Prostate gland (tissue), 2 donors: Measurements from ENCODE around the gene DMAC2L. TPM values are rescaled to one million over a fixed set of nuclear protein-coding genes. Genes with fewer than 3 reads are reported as not detected.

Experiments
- DNase-seq: peaks from one replicate; pipeline ENCODE4 v3.0.0-alpha.2; 2019; ENCODE audit warnings: low spot score
- H3K27ac ChIP-seq, 2 donors: fragments of 200-600 bp; sonication (generic); 2 replicates each; pipeline ENCODE4 v1.5.1; 2017 to 2019
- H3K27me3 ChIP-seq: fragments of 200-600 bp; sonication (generic); replicated peaks from 2 replicates; pipeline ENCODE4 v1.5.1; 2019; ENCODE audit not compliant: insufficient read depth
- H3K36me3 ChIP-seq, 2 donors: fragments of 200-600 bp; sonication (generic); 1 replicate in 1 of 2; 2 replicates in 1 of 2; pipeline versions ENCODE4 v1.5.1 to v1.8.1; 2017 to 2019
- H3K4me1 ChIP-seq: fragments of 200-600 bp; sonication (generic); replicated peaks from 2 replicates; pipeline ENCODE4 v1.5.1; 2019
- H3K4me3 ChIP-seq, 2 donors: fragments of 200-600 bp; sonication (generic); 2 replicates each; pipeline ENCODE4 v1.5.1; 2017 to 2019
- H3K9me3 ChIP-seq: fragments of 200-600 bp; sonication (generic); 2 replicates; pipeline ENCODE4 v1.5.1; 2017
- CTCF ChIP-seq, 4 experiments: fragments of 200-600 bp in 2 of 4; fragments of 450-650 bp in 2 of 4; sonication (generic) in 2 of 4; IDR thresholded peaks; 1 replicate in 3 of 4; 2 replicates in 1 of 4; pipeline ENCODE4 v1.5.1; 2016 to 2019; ENCODE audit warnings: antibody characterized with exemption in 4 of 4, mild to moderate bottlenecking in 2 of 4, moderate library complexity in 2 of 4
- POLR2A ChIP-seq: fragments of 450-650 bp; IDR thresholded peaks from one replicate; pipeline ENCODE4 v1.6.1; 2016; ENCODE audit warnings: antibody characterized with exemption, mild to moderate bottlenecking
- POLR2AphosphoS5 ChIP-seq: sonication (generic); formaldehyde crosslinking; IDR thresholded peaks from one replicate; pipeline ENCODE4 v1.6.1; 2017; ENCODE audit warnings: antibody characterized with exemption
- WGBS: methylation state at CpG from one replicate; pipeline ENCODE4 v1.1.5; 2018; 5-methylcytosine and 5-hydroxymethylcytosine counted together
- intact Hi-C: fragments of 100-400 bp; cut with DNase I; formaldehyde crosslinking; loops from one replicate; pipeline ENCODE4 v1.14.2; 2022
- total RNA-seq, 2 donors: library from RNA; depleted of rRNA; stranded (reverse); fragments of >200 nt; gene quantifications; one replicate each; pipeline ENCODE4 v1.1.0, GENCODE V29; 2016

The DMAC2L gene
- total RNA-seq, 2 donors from 2014 or later, result 6.9 to 24.5 TPM

- intact Hi-C loops, result no loop called here
- WGBS, result 90% methylated on average over 6 of the region's 6 CpGs
- H3K9me3 ChIP-seq, result no peaks in the 10 kb centered on the region
Measured at GRCh38 chr14:50270932-50271331, 41.2 kb upstream of the DMAC2L start.

DNA sequence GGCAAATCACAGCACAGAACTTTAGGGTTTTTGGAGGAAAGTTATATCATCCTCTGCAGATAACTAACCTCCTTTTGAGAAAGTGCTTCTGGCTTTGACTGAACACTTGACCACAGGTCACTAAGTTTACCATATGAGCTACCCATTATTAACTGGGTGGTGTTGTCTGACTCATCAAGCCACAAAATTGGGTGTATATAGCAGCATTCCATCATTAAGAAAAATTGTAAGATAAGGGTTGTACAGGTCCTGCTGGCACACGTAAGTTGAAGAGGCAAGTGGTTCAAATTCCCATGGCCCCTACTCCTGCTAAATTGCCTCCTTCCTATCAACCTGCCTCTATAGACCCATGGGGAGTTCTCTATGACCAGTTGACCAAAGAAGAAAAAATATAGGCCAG, 39.6 kb upstream of the DMAC2L start:
- no peak for DNase-seq
- H3K4me3 ChIP-seq, result no peak overlapping the region
- no peak for TF ChIP-seq POLR2A
- no peak for TF ChIP-seq CTCF (IDR thresholded peaks at IDR 0.05)
- TF ChIP-seq POLR2AphosphoS5, result no peak
- H3K27ac ChIP-seq, result no peak overlapping the region
- intact Hi-C loops, result no loop called here
- no peaks in the 10 kb centered on the region for H3K27me3 ChIP-seq
- no peaks in the 10 kb centered on the region for H3K36me3 ChIP-seq
- 96% methylated on average over 1 of the region's 1 CpG for WGBS
- no peaks in the 10 kb centered on the region for H3K9me3 ChIP-seq
- H3K4me1 ChIP-seq, result no peaks in the 10 kb centered on the region

More at GRCh38 chr14:50270932-50271331, 41.2 kb upstream of the DMAC2L start:
- Histone ChIP-seq H3K27me3 (no peaks in the 10 kb centered on the region), H3K27ac (no peak overlapping the region), H3K4me1 (no peaks in the 10 kb centered on the region), H3K4me3 (no peak overlapping the region), H3K36me3 (no peaks in the 10 kb centered on the region)
- no peak for DNase-seq
- TF ChIP-seq CTCF (IDR thresholded peaks at IDR 0.05) (no peak), POLR2A (no peak), POLR2AphosphoS5 (no peak)

DNA sequence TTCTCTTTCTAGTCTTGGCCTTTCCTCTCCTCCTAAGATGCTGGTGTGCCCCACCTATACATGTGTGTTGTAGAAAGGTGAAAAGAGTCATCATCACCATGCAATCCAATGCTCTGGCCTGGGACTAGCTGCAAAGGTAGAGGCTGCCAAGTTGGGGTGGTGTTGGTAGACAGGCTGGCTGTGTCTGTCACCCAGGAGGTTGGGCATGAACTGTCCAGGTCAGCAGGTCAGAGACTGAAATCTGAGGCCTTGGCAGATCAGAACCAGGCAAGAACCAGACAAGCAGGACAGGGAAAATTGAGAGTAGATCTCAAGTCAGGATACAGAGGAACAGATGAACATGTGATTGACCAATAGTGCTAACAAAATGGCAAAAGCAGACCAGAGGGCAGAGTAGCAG, 26.3 kb upstream of the DMAC2L start:
- no peak overlapping the region for H3K4me3 ChIP-seq
- intact Hi-C loops, result no loop called here
- H3K27me3 ChIP-seq, result no peaks in the 10 kb centered on the region
- TF ChIP-seq POLR2AphosphoS5, result no peak
- no peak for TF ChIP-seq POLR2A
- no peak for TF ChIP-seq CTCF (IDR thresholded peaks at IDR 0.05)
- no peak overlapping the region for H3K27ac ChIP-seq
- no peak for DNase-seq
- H3K4me1 ChIP-seq, result no peaks in the 10 kb centered on the region
- no peaks in the 10 kb centered on the region for H3K9me3 ChIP-seq
- H3K36me3 ChIP-seq, result no peaks in the 10 kb centered on the region

GRCh38 chr14:50288146-50288545, 24.0 kb upstream of the DMAC2L start:
- DNase-seq, result no peak
- 98% methylated on average over 5 of the region's 5 CpGs for WGBS
- Histone ChIP-seq H3K4me3 (no peak overlapping the region), H3K27ac (no peak overlapping the region), H3K36me3 (no peaks in the 10 kb centered on the region), H3K4me1 (no peaks in the 10 kb centered on the region), H3K27me3 (no peaks in the 10 kb centered on the region), H3K9me3 (no peaks in the 10 kb centered on the region)
- TF ChIP-seq CTCF (IDR thresholded peaks at IDR 0.05) (no peak), POLR2AphosphoS5 (no peak), POLR2A (no peak)
- intact Hi-C loops, result no loop called here

GRCh38 chr14:50290306-50290705, 21.8 kb upstream of the DMAC2L start:
- intact Hi-C loops, result no loop called here
- TF ChIP-seq POLR2AphosphoS5 (no peak), POLR2A (no peak), CTCF (IDR thresholded peaks at IDR 0.05) (no peak)
- no peaks in the 10 kb centered on the region for H3K4me1 ChIP-seq
- WGBS, result 71% methylated on average over 5 of the region's 5 CpGs
- H3K9me3 ChIP-seq, result no peaks in the 10 kb centered on the region
- H3K36me3 ChIP-seq, result no peaks in the 10 kb centered on the region
- DNase-seq, result no peak
- H3K27me3 ChIP-seq, result no peaks in the 10 kb centered on the region
- no peak overlapping the region for H3K27ac ChIP-seq
- H3K4me3 ChIP-seq, result no peak overlapping the region
